ENCODE measurements around the gene PRXL2B.

- TF ChIP-seq, protein P1, sequence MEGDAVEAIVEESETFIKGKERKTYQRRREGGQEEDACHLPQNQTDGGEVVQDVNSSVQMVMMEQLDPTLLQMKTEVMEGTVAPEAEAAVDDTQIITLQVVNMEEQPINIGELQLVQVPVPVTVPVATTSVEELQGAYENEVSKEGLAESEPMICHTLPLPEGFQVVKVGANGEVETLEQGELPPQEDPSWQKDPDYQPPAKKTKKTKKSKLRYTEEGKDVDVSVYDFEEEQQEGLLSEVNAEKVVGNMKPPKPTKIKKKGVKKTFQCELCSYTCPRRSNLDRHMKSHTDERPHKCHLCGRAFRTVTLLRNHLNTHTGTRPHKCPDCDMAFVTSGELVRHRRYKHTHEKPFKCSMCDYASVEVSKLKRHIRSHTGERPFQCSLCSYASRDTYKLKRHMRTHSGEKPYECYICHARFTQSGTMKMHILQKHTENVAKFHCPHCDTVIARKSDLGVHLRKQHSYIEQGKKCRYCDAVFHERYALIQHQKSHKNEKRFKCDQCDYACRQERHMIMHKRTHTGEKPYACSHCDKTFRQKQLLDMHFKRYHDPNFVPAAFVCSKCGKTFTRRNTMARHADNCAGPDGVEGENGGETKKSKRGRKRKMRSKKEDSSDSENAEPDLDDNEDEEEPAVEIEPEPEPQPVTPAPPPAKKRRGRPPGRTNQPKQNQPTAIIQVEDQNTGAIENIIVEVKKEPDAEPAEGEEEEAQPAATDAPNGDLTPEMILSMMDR (IDR thresholded peaks at IDR 0.05): no peak
- no peak for TF ChIP-seq POLR2A (IDR thresholded peaks at IDR 0.05)
- no peak for TF ChIP-seq POLR2AphosphoS5 (IDR thresholded peaks at IDR 0.05)
These were observed 52.6 kb downstream of the PRXL2B start for GRCh38 chr1:2639203-2639602.
